H1 (cell line): ENCODE data around the gene MPST. TPM values are rescaled to one million over a fixed set of nuclear protein-coding genes. Genes with fewer than 3 reads are reported as not detected.

Experiments used
- BCL11A ChIP-seq, 2 experiments: IDR thresholded peaks; one replicate each; pipeline ENCODE4 v1.6.1; 2011; ENCODE audit warnings: low read depth in 2 of 2, low read length in 2 of 2, mild to moderate bottlenecking in 2 of 2
- BRCA1 ChIP-seq: IDR thresholded peaks from 2 replicates; pipeline ENCODE4 v1.6.1; 2012; ENCODE audit warnings: low read depth, low read length, improper control_type of control experiment
- CBX5 ChIP-seq: fragments of 300-800, 300-1000 bp; sonication (generic); IDR thresholded peaks from 2 replicates; pipeline ENCODE4 v1.7.1; 2016; ENCODE audit warnings: antibody characterized with exemption, low read length, low read depth
- CHD7 ChIP-seq: fragments of 300-600 bp; sonication (generic); IDR thresholded peaks from 2 replicates; pipeline ENCODE4 v1.7.1; 2012; ENCODE audit warnings: low read length, moderate library complexity, mild to moderate bottlenecking, inconsistent platforms; ENCODE audit not compliant: insufficient replicate concordance
- E2F6 ChIP-seq: IDR thresholded peaks from 2 replicates; pipeline ENCODE4 v1.6.1; 2012; ENCODE audit warnings: inconsistent platforms
- HDAC2 ChIP-seq, 2 experiments: fragments of 300-600 bp in 1 of 2; sonication (generic) in 1 of 2; IDR thresholded peaks; 2 replicates each; pipeline ENCODE4 v1.6.1; 2011 to 2012; ENCODE audit warnings: low read depth in 2 of 2, low read length in 2 of 2, mild to moderate bottlenecking in 2 of 2, moderate library complexity in 2 of 2, borderline replicate concordance in 1 of 2, inconsistent platforms in 1 of 2
- KDM4A ChIP-seq: IDR thresholded peaks from one replicate; pipeline ENCODE4 v1.7.1; 2012; ENCODE audit warnings: low read depth, mild to moderate bottlenecking, moderate library complexity, low read length, inconsistent platforms; ENCODE audit not compliant: severe bottlenecking
- KDM5A ChIP-seq: fragments of 200-600 bp; IDR thresholded peaks from 2 replicates; pipeline ENCODE4 v1.7.1; 2012; ENCODE audit warnings: mild to moderate bottlenecking, low read length, inconsistent platforms, mixed read lengths
- POLR2AphosphoS5 ChIP-seq: IDR thresholded peaks from 2 replicates; pipeline ENCODE4 v1.6.1; 2011; ENCODE audit warnings: low read depth, low read length
- RFX5 ChIP-seq: IDR thresholded peaks from 2 replicates; pipeline ENCODE4 v1.6.1; 2011; ENCODE audit warnings: low read depth, low read length, improper control_type of control experiment, borderline replicate concordance
- TAF7 ChIP-seq: optimal IDR thresholded peaks from 2 replicates; pipeline ENCODE3; 2011; ENCODE audit warnings: low read depth, mild to moderate bottlenecking, inconsistent platforms, low read length, moderate library complexity, borderline replicate concordance
- polyA plus RNA-seq, 7 experiments: library from polyadenylated mRNA; depleted of rRNA in 3 of 7; stranded (reverse) in 5 of 7; unstranded in 2 of 7; fragments of >200 nt in 5 of 7; fragments of 200-250 nt in 2 of 7; gene quantifications; 1 replicate in 5 of 7; 2 replicates in 1 of 7; 4 replicates in 1 of 7; pipeline versions ENCODE4 v1.2.1 to v1.2.3, GENCODE V29; 2011 to 2013; ENCODE audit warnings: missing spikeins in 2 of 7, mixed read lengths in 2 of 7
- total RNA-seq: library from RNA; stranded (reverse); fragmentation: NEBNext Ultra II Directional; extraction: Animal tissue kit (Norgen Biotek cat#: 25700); gene quantifications from 2 replicates; pipeline ENCODE4 v1.2.1, GENCODE V29; 2021

Gene MPST
- total and polyA plus RNA-seq, 2 of the 8 experiments (the other 6 are each of a cell fraction or from before 2014, with no cell fraction given) = 86.0 to 124 TPM

GRCh38 chr22:37070334-37070733, 50.8 kb downstream of the MPST start (continued):
- no peak for TF ChIP-seq CHD7
- TF ChIP-seq BCL11A (IDR thresholded peaks at IDR 0.05; ENCODE audit: low read depth in 2 of 2, low read length in 2 of 2) = no peak
- no peak for TF ChIP-seq BRCA1
- TF ChIP-seq TAF7 = no peak
- TF ChIP-seq HDAC2 (IDR thresholded peaks at IDR 0.05; ENCODE audit: borderline replicate concordance in 1 of 2, low read depth in 2 of 2, low read length in 2 of 2) = no peak
- TF ChIP-seq KDM4A = no peak
- no peak for TF ChIP-seq POLR2AphosphoS5
- no peak for TF ChIP-seq CBX5
- no peak for TF ChIP-seq RFX5
- no peak for TF ChIP-seq E2F6
- no peak for TF ChIP-seq KDM5A
